ENCODE results near the gene COL16A1. TPM values are rescaled to one million over a fixed set of nuclear protein-coding genes. Genes with fewer than 3 reads are reported as not detected.

The COL16A1 gene
- total RNA-seq, 2 donors from 2014 or later: 15.7 to 23.3 TPM

Other genes starting within 250 kb of the COL16A1 start
- gene TINAGL1, start 127.5 kb downstream of the COL16A1 start, total RNA-seq: 100 to 1,000 TPM; 135 to 139 TPM
- under 1 TPM in 1 of 2 donors, not detected in 1; 0.14 TPM for gene HCRTR1, start 86.3 kb downstream of the COL16A1 start, total RNA-seq
- gene PEF1, start 59.1 kb downstream of the COL16A1 start, total RNA-seq: 10 to 100 TPM; 47.2 to 57.2 TPM
- gene ADGRB2, start 60.3 kb upstream of the COL16A1 start, total RNA-seq: under 1 TPM; 0.79 to 0.89 TPM
- under 1 TPM; 0.45 to 0.79 TPM for gene SPOCD1, start 112.0 kb upstream of the COL16A1 start, total RNA-seq
- 100 to 1,000 TPM; 265 to 271 TPM for gene PTP4A2, start 234.4 kb upstream of the COL16A1 start, total RNA-seq